GM12891 (cell line): ENCODE measurements around the gene PIK3R1.

ENCODE experiments used
- POLR2A ChIP-seq: IDR thresholded peaks from 2 replicates; pipeline ENCODE4 v1.6.1; 2011; ENCODE audit warnings: low read depth, low read length, control low read depth
- POLR2AphosphoS5 ChIP-seq: IDR thresholded peaks from 2 replicates; pipeline ENCODE4 v1.6.1; 2011; ENCODE audit warnings: low read depth, low read length, control low read depth
- TAF1 ChIP-seq: IDR thresholded peaks from 2 replicates; pipeline ENCODE4 v1.6.1; 2011; ENCODE audit warnings: low read depth, low read length, control low read depth

GRCh38 chr5:68292316-68292715 is 76.8 kb downstream of the PIK3R1 start:
- TF ChIP-seq POLR2A (no peak), POLR2AphosphoS5 (no peak), TAF1 (no peak)
